ENCODE data around the gene SSC5D.
A peak's percentile ranks its signal among the peaks of the same experiment; 100 is the strongest.

- TF ChIP-seq, protein P1, sequence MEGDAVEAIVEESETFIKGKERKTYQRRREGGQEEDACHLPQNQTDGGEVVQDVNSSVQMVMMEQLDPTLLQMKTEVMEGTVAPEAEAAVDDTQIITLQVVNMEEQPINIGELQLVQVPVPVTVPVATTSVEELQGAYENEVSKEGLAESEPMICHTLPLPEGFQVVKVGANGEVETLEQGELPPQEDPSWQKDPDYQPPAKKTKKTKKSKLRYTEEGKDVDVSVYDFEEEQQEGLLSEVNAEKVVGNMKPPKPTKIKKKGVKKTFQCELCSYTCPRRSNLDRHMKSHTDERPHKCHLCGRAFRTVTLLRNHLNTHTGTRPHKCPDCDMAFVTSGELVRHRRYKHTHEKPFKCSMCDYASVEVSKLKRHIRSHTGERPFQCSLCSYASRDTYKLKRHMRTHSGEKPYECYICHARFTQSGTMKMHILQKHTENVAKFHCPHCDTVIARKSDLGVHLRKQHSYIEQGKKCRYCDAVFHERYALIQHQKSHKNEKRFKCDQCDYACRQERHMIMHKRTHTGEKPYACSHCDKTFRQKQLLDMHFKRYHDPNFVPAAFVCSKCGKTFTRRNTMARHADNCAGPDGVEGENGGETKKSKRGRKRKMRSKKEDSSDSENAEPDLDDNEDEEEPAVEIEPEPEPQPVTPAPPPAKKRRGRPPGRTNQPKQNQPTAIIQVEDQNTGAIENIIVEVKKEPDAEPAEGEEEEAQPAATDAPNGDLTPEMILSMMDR (IDR thresholded peaks at IDR 0.05), result peak; percentile 96 to 98 (median 97)
- no peak for TF ChIP-seq POLR2A (IDR thresholded peaks at IDR 0.05)
These were observed 15.4 kb downstream of the SSC5D start for GRCh38 chr19:55503502-55504251.

Measured in vagina (tissue), 2 donors.